ENCODE results near the gene SMIM5. TPM values are rescaled to one million over a fixed set of nuclear protein-coding genes. Genes with fewer than 3 reads are reported as not detected.

The SMIM5 gene
- polyA plus RNA-seq, 3 donors, result 6.6 to 9.2 (median 8.1) TPM

GRCh38 chr17:75622076-75622475 is 11.2 kb upstream of the SMIM5 start:
- no peak for DNase-seq

GRCh38 chr17:75622771-75623273 is 10.4 kb upstream of the SMIM5 start:
- no peak for DNase-seq

GRCh38 chr17:75623386-75623785 is 9.8 kb upstream of the SMIM5 start:
- DNase-seq, result no peak

GRCh38 chr17:75624021-75624420 is 9.2 kb upstream of the SMIM5 start:
- no peak for DNase-seq

GRCh38 chr17:75624714-75625345 is 8.4 kb upstream of the SMIM5 start:
- DNase-seq, result no peak

- DNase-seq, result no peak
Observed at GRCh38 chr17:75625813-75626486, 7.3 kb upstream of the SMIM5 start.

- no peak for DNase-seq
Observed at GRCh38 chr17:75626496-75627038, 6.7 kb upstream of the SMIM5 start.

- no peak for DNase-seq
Observed at GRCh38 chr17:75627094-75627493, 6.1 kb upstream of the SMIM5 start.

GRCh38 chr17:75628425-75628824 is 4.8 kb upstream of the SMIM5 start:
- DNase-seq, result no peak

GRCh38 chr17:75629157-75629556 is 4.1 kb upstream of the SMIM5 start:
- DNase-seq, result no peak

GRCh38 chr17:75630071-75630917 is 2.9 kb upstream of the SMIM5 start:
- no peak for DNase-seq

GRCh38 chr17:75631353-75631752 is 1.9 kb upstream of the SMIM5 start:
- DNase-seq, result no peak

- no peak for DNase-seq
Observed at GRCh38 chr17:75632428-75632827, 806 bp upstream of the SMIM5 start.

- DNase-seq, result peak; percentile 97
Observed at GRCh38 chr17:75633486-75634375, 497 bp downstream of the SMIM5 start.

GRCh38 chr17:75634376-75634740 is 1.1 kb downstream of the SMIM5 start:
- no peak for DNase-seq

GRCh38 chr17:75634754-75635609 is 1.7 kb downstream of the SMIM5 start:
- no peak for DNase-seq

- DNase-seq, result no peak
Observed at GRCh38 chr17:75635610-75636202, 2.5 kb downstream of the SMIM5 start.

- DNase-seq, result no peak
Observed at GRCh38 chr17:75636381-75637142, 3.3 kb downstream of the SMIM5 start.

GRCh38 chr17:75637143-75637538 is 3.9 kb downstream of the SMIM5 start:
- no peak for DNase-seq

Measured in renal pelvis (tissue), 4 donors.